Activated B cell treated with CpG ODN at 0.5 μM for 24 hours (primary cell): ENCODE results near the gene ST8SIA2. TPM values are rescaled to one million over a fixed set of nuclear protein-coding genes. Genes with fewer than 3 reads are reported as not detected.

Experiments used
- ATAC-seq: fragments of 200-7000 bp; cut with Tn5 transposase; one replicate; pipeline ENCODE4 v1.10.0; 2021; ENCODE audit warnings: low read depth, mild to moderate bottlenecking, moderate library complexity
- CTCF ChIA-PET: fragments of 350-600 bp; sonication (Branson Sonifier 250); formaldehyde crosslinking; loops from one replicate; lab custom pipeline; 2021; ENCODE audit warnings: antibody characterized with exemption; lab: Charles Lee
- POLR2A ChIA-PET: fragments of 350-600 bp; sonication (Branson Sonifier 250); formaldehyde crosslinking; loops from one replicate; lab custom pipeline; 2021; ENCODE audit warnings: antibody characterized with exemption; lab: Charles Lee
- DNase-seq: peaks from one replicate; pipeline ENCODE4 v3.0.0; 2022
- H3K27ac Mint-ChIP-seq: one replicate; pipeline ENCODE4 v1.8.0; 2020; ENCODE audit warnings: mixed read lengths
- H3K27me3 Mint-ChIP-seq: one replicate; pipeline ENCODE4 v1.8.0; 2021; ENCODE audit warnings: mixed read lengths
- H3K36me3 Mint-ChIP-seq: one replicate; pipeline ENCODE4 v1.8.0; 2021; ENCODE audit warnings: low read depth, mixed read lengths
- H3K4me1 Mint-ChIP-seq: one replicate; pipeline ENCODE4 v1.8.0; 2021; ENCODE audit warnings: mixed read lengths
- H3K4me3 Mint-ChIP-seq: one replicate; pipeline ENCODE4 v1.8.0; 2020; ENCODE audit warnings: mild to moderate bottlenecking, mixed read lengths
- H3K9me3 Mint-ChIP-seq: one replicate; pipeline ENCODE4 v1.8.0; 2020; ENCODE audit warnings: mixed read lengths
- CTCF ChIP-seq: fragments of 200-600 bp; IDR thresholded peaks from one replicate; pipeline ENCODE4 v1.8.0; 2022; ENCODE audit warnings: antibody characterized with exemption, mild to moderate bottlenecking
- intact Hi-C: fragments of 100-400 bp; cut with micrococcal nuclease; formaldehyde crosslinking; loops from one replicate; pipeline ENCODE4 v1.15.1; 2024
- total RNA-seq: library from RNA; stranded (reverse); gene quantifications from 2 replicates; pipeline ENCODE4 v1.2.3, GENCODE V29; 2022

ST8SIA2 gene
- total RNA-seq, 1 donor from 2014 or later, result not detected

- TF ChIP-seq CTCF, result no peak
- Mint-ChIP-seq H3K27me3 (no peaks in the 10 kb centered on the region), H3K36me3 (no peaks in the 10 kb centered on the region), H3K4me3 (no peak overlapping the region), H3K4me1 (no peaks in the 10 kb centered on the region), H3K27ac (no peak overlapping the region), H3K9me3 (peaks cover 4% of the 10 kb centered on the region)
- ChIA-PET CTCF (no interaction called here), POLR2A (no interaction called here)
- ATAC-seq (no peak), DNase-seq (no peak)
- intact Hi-C loops, result no loop called here
Measured at GRCh38 chr15:92485441-92485840, 91.8 kb downstream of the ST8SIA2 start.

GRCh38 chr15:92492551-92493115 is 99.0 kb downstream of the ST8SIA2 start:
- TF ChIP-seq CTCF, result no peak
- Mint-ChIP-seq H3K27ac (no peak overlapping the region), H3K36me3 (no peaks in the 10 kb centered on the region), H3K4me3 (no peak overlapping the region), H3K4me1 (no peaks in the 10 kb centered on the region), H3K9me3 (peaks cover 10% of the 10 kb centered on the region), H3K27me3 (peaks cover 7% of the 10 kb centered on the region)
- CTCF ChIA-PET, result no interaction called here
- DNase-seq, result no peak
- POLR2A ChIA-PET, result no interaction called here
- no peak for ATAC-seq
- intact Hi-C loops, result no loop called here

- ChIA-PET POLR2A (no interaction called here), CTCF (no interaction called here)
- Mint-ChIP-seq H3K9me3 (peaks cover 10% of the 10 kb centered on the region), H3K4me1 (no peaks in the 10 kb centered on the region), H3K36me3 (no peaks in the 10 kb centered on the region), H3K27me3 (peaks cover 11% of the 10 kb centered on the region), H3K4me3 (no peak overlapping the region), H3K27ac (no peak overlapping the region)
- DNase-seq (no peak), ATAC-seq (no peak)
- no peak for TF ChIP-seq CTCF
- intact Hi-C loops, result no loop called here
Measured at GRCh38 chr15:92494806-92495336, 101.2 kb downstream of the ST8SIA2 start.

GRCh38 chr15:92495446-92495845 is 101.8 kb downstream of the ST8SIA2 start:
- no peak overlapping the region for H3K4me3 Mint-ChIP-seq
- H3K27me3 Mint-ChIP-seq, result peaks cover 15% of the 10 kb centered on the region
- CTCF ChIA-PET, result no interaction called here

More at GRCh38 chr15:92495446-92495845, 101.8 kb downstream of the ST8SIA2 start:
- Mint-ChIP-seq H3K4me1 (no peaks in the 10 kb centered on the region), H3K36me3 (no peaks in the 10 kb centered on the region), H3K9me3 (peaks cover 6% of the 10 kb centered on the region), H3K27ac (no peak overlapping the region)
- no peak for DNase-seq
- intact Hi-C loops, result no loop called here
- POLR2A ChIA-PET, result no interaction called here
- no peak for ATAC-seq
- TF ChIP-seq CTCF, result no peak
